NCI-H2029 (cell line): ENCODE data around the gene RGS21.

Experiments used
- DNase-seq: peaks from one replicate; lab custom pipeline; 2025; lab: John Stamatoyannopoulos, UW

The RGS21 gene

GRCh38 chr1:192378878-192379277 is 62.1 kb downstream of the RGS21 start:
- no peak for DNase-seq

DNA sequence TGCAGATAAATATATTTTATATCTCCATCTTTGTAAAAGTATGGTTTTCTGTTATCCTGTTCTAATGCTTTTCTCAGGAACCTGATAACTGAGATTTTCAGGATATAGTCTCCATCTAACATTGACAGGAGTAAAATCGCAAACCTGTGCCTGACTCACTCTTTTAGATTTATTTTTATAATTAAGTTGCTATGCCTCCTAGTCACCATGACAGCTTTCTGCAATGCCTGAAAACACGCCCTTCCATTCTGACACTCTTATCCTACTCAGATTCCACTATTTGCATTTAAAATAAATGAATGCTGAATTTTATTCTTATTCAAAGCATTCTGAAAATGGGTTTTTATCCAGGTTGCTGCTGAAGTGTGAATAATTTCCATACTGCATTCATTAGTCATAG is 62.8 kb downstream of the RGS21 start:
- DNase-seq = no peak

- no peak for DNase-seq
These were observed 66.0 kb downstream of the RGS21 start for GRCh38 chr1:192382758-192383157.

DNA sequence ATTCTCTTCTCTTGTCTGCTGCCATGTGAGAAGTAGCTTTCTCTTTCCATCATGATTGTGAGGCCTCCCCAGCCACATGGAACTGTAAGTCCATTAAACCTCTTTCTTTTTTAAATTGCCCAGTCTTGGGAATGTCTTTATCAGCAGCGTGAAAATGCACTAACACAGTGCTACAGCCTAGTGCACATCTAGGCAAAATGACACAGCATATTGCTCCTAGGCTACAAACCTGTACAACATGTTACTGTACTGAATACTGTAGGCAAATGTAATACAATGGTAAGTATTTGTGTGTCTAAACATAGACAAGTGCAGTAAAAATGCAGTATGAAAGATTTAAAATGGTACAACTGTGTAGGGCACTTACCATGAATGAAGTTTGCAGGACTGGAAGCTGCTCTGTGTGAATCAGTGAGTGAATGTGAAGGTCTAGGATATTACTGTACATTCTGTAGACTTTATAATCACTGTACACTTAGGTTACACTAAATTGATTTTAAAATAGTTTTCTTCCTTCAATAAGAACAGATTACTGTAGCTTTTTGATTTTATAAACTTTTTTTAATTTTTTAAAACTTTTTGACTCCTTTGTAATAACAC is 69.4 kb downstream of the RGS21 start:
- DNase-seq = no peak

DNA sequence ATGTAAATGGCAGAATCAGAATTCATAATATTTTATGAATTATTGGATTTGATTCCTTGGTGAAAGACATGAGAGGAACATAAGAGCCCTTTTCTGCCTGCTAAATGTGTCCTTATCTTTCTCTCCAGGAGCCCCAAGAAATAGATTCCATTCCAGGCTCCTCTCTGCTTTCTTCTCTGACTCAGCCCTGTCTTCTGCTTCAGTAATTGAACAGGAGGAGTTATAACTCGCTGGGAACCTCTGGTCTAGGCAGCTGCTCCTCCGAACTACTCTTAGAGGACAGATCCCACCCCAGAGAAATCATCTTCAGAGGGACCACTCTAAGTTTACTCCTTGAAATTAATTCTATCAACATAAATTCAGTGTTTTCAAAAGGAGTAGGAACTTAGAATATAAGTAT is 78.4 kb downstream of the RGS21 start:
- DNase-seq = no peak

GRCh38 chr1:192395895-192396294 is 79.1 kb downstream of the RGS21 start:
- DNase-seq = no peak

GRCh38 chr1:192399161-192399560 is 82.4 kb downstream of the RGS21 start:
- DNase-seq = no peak

- no peak for DNase-seq
These were observed 85.0 kb downstream of the RGS21 start for GRCh38 chr1:192401825-192402224.

DNA sequence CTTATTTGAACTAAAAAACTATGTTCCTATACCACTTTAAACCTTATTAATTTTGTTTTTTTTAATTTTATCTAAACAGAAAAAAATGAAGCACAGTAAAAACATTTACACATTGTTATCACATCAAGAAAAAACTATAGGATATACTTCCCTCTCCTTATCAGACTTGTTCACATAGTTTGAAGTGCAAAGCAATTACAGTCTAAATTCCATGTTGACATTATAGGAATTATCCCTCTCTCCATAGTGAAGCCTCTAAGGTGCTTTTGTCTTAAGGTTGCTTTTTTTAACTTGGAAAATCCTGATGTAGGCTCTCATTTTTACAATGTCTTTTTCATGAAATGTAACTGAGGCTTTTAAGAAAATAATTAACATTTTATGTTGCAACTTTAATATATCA is 85.8 kb downstream of the RGS21 start:
- no peak for DNase-seq

DNA sequence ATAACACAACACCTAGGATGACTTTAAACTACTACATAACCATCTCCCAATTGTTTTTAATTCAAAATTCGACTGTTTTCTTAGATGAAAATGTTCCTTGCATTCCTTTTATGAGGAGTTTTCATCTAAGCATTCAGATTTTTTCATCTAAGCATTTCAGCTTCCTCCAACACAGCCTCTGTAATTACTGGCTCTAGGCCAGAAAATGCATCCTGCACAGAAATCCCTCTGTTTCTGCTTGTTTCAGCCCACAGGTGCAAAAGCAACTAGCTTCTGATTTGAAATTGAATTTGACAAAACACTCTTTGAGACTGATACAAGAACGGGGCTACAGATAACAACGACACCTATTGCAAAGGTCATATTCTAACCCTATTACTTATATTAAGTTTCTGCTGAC is 90.4 kb downstream of the RGS21 start:
- DNase-seq = no peak
